BJ (cell line): ENCODE results near the gene NCAPD2. TPM values are rescaled to one million over a fixed set of nuclear protein-coding genes. Genes with fewer than 3 reads are reported as not detected.
"Not testable (repeated sequence)": the region's sequence is repeated elsewhere in the genome, so short reads cannot be mapped to it uniquely, and the experiment has no call there.

ENCODE experiments used
- CTCF ChIA-PET: fragments of 350-600 bp; formaldehyde crosslinking; extraction: SDS; loops from one replicate; lab custom pipeline; 2021; ENCODE audit warnings: antibody characterized with exemption, inconsistent platforms; lab: Yijun Ruan, JAX
- POLR2A ChIA-PET: fragments of 300-600 bp; sonication (Branson Sonifier 250); formaldehyde crosslinking; extraction: SDS; loops from one replicate; lab custom pipeline; 2021; ENCODE audit warnings: antibody characterized with exemption; lab: Charles Lee
- DNase-seq: peaks from one replicate; pipeline ENCODE4 v3.0.0-alpha.2; 2011; ENCODE audit warnings: low read depth
- H3K27me3 ChIP-seq: 2 replicates; pipeline ENCODE4 v1.6.0; 2011; ENCODE audit warnings: low read length; ENCODE audit not compliant: control insufficient read depth, insufficient read depth
- H3K36me3 ChIP-seq: 2 replicates; pipeline ENCODE4 v1.5.1; 2011; ENCODE audit warnings: low read length; ENCODE audit not compliant: control insufficient read depth, insufficient read depth
- H3K4me3 ChIP-seq: 2 replicates; pipeline ENCODE4 v1.5.1; 2011; ENCODE audit warnings: low read depth, mild to moderate bottlenecking, control low read depth, low read length
- CTCF ChIP-seq: IDR thresholded peaks from 2 replicates; pipeline ENCODE4 v1.5.1; 2011; ENCODE audit warnings: low read depth, mild to moderate bottlenecking, control low read depth, inconsistent platforms, low read length, moderate library complexity; ENCODE audit not compliant: insufficient read depth
- polyA plus RNA-seq: library from polyadenylated mRNA; depleted of rRNA; stranded (reverse); fragments of >200 nt; gene quantifications from 2 replicates; pipeline ENCODE4 v1.2.3, GENCODE V29; 2011

NCAPD2 gene
- polyA plus RNA-seq, 1 experiment = 65.6 TPM

- H3K27me3 ChIP-seq, H3K4me3 ChIP-seq, DNase-seq: not testable (repeated sequence)
- ChIA-PET CTCF (interaction anchor here (0.6 to 15.4 kb wide), 13 partner anchors 9 to 137 kb away, joined by 3 to 157 read pairs (median 3); partner anchors contain the start of genes GAPDH and NOP2), POLR2A (interaction anchor here (0.6 to 0.7 kb wide), 6 partner anchors 9 to 519 kb away, joined by 4 to 24 read pairs (median 5); no protein-coding TSS in a partner anchor)
- TF ChIP-seq CTCF = peak; percentile 68
- peaks cover 27% of the 10 kb centered on the region for H3K36me3 ChIP-seq
These were observed 64.3 kb downstream of the NCAPD2 start for GRCh38 chr12:6558014-6558760.

DNA sequence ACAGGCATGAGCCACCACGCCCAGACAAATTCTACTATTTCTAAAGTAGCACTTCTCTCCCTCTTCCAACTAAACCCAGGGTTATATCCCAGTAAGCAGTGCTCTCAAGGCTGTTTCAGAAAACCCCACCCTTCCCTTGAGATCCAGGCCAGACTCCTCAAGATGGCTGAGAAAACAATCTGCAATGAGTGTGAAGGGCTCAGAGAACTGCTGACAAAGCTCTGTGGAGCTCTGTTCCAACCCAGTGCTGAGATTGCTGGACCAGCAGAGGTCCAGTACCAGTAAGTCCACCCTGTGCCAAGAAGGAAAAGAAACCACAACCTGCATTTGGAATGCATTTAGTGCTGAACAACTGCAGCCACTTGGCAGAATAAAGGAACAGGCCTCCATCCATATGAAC is 65.6 kb downstream of the NCAPD2 start:
- no peaks in the 10 kb centered on the region for H3K27me3 ChIP-seq
- peaks cover 28% of the 10 kb centered on the region for H3K36me3 ChIP-seq
- CTCF ChIA-PET = interaction anchor here (0.9 to 15.4 kb wide), 6 partner anchors 8 to 221 kb away, joined by 3 to 157 read pairs (median 7); partner anchors contain the start of genes GAPDH and NOP2
- POLR2A ChIA-PET = interaction anchor here (0.6 kb wide), 1 partner anchor 53 kb away, joined by 3 read pairs; no protein-coding TSS in a partner anchor
- no peak for TF ChIP-seq CTCF
- no peak overlapping the region for H3K4me3 ChIP-seq
- DNase-seq = no peak

GRCh38 chr12:6560501-6561205 is 66.8 kb downstream of the NCAPD2 start:
- ChIA-PET POLR2A (no interaction called here), CTCF (interaction anchor here (1.1 to 15.4 kb wide), 3 partner anchors 12 to 96 kb away, joined by 3 to 157 read pairs (median 3); partner anchors contain the start of gene GAPDH)
- Histone ChIP-seq H3K4me3 (no peak overlapping the region), H3K36me3 (peaks cover 28% of the 10 kb centered on the region), H3K27me3 (no peaks in the 10 kb centered on the region)
- TF ChIP-seq CTCF = no peak
- DNase-seq = no peak

DNA sequence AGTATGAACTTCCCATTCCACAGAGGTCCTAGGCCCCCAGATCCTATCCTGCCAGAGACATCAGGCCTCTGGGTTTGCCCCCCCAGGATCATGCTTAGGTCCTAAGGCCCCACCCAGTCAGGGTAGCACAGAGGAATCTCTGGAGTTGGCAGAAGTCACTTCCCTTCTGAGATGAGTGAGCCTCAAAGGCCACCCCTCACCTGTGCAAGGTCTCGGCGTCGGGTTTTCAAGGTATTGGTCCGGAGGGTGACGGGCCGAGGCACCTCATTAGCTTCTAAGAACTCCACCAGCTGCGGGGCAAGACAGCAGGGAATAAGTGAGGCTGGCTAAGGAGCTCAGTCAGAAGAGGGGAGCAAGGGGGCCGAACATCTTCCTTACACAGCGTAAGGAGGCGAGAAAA is 69.0 kb downstream of the NCAPD2 start:
- H3K36me3 ChIP-seq = peaks cover 27% of the 10 kb centered on the region
- no peak for TF ChIP-seq CTCF
- no peaks in the 10 kb centered on the region for H3K27me3 ChIP-seq
- H3K4me3 ChIP-seq = no peak overlapping the region
- ChIA-PET CTCF (interaction anchor here (0.7 to 6.7 kb wide), 6 partner anchors 10 to 128 kb away, joined by 3 to 59 read pairs (median 6); partner anchors contain the start of gene IFFO1), POLR2A (no interaction called here)
- DNase-seq = no peak
